ENCODE results near the gene RNFT2.
"Not testable (repeated sequence)": the region's sequence is repeated elsewhere in the genome, so short reads cannot be mapped to it uniquely, and the experiment has no call there.

The RNFT2 gene

GRCh38 chr12:116739381-116739887 is 1.3 kb downstream of the RNFT2 start:
- no peak for DNase-seq (ENCODE audit: extremely low read depth in 1 of 2, low read depth in 1 of 2)

- DNase-seq (ENCODE audit: extremely low read depth in 1 of 2, low read depth in 1 of 2), result not testable (repeated sequence)
Measured at GRCh38 chr12:116742787-116743186, 4.7 kb downstream of the RNFT2 start.

GRCh38 chr12:116744766-116745165 is 6.7 kb downstream of the RNFT2 start:
- no peak for DNase-seq (ENCODE audit: extremely low read depth in 1 of 2, low read depth in 1 of 2)

GRCh38 chr12:116745554-116745953 is 7.4 kb downstream of the RNFT2 start:
- no peak for DNase-seq (ENCODE audit: extremely low read depth in 1 of 2, low read depth in 1 of 2)

GRCh38 chr12:116749884-116750283 is 11.8 kb downstream of the RNFT2 start:
- no peak for DNase-seq (ENCODE audit: extremely low read depth in 1 of 2, low read depth in 1 of 2)

GRCh38 chr12:116750298-116750697 is 12.2 kb downstream of the RNFT2 start:
- no peak for DNase-seq (ENCODE audit: extremely low read depth in 1 of 2, low read depth in 1 of 2)

- not testable (repeated sequence) for DNase-seq (ENCODE audit: extremely low read depth in 1 of 2, low read depth in 1 of 2)
Measured at GRCh38 chr12:116754097-116754496, 16.0 kb downstream of the RNFT2 start.

GRCh38 chr12:116754783-116755182 is 16.7 kb downstream of the RNFT2 start:
- DNase-seq (ENCODE audit: extremely low read depth in 1 of 2, low read depth in 1 of 2), result not testable (repeated sequence)

- no peak for DNase-seq (ENCODE audit: extremely low read depth in 1 of 2, low read depth in 1 of 2)
Measured at GRCh38 chr12:116759783-116760621, 21.9 kb downstream of the RNFT2 start.

- no peak for DNase-seq (ENCODE audit: extremely low read depth in 1 of 2, low read depth in 1 of 2)
Measured at GRCh38 chr12:116760622-116761020, 22.5 kb downstream of the RNFT2 start.

GRCh38 chr12:116761499-116761898 is 23.4 kb downstream of the RNFT2 start:
- DNase-seq (ENCODE audit: extremely low read depth in 1 of 2, low read depth in 1 of 2), result no peak

- no peak for DNase-seq (ENCODE audit: extremely low read depth in 1 of 2, low read depth in 1 of 2)
Measured at GRCh38 chr12:116765271-116765670, 27.2 kb downstream of the RNFT2 start.

- no peak for DNase-seq (ENCODE audit: extremely low read depth in 1 of 2, low read depth in 1 of 2)
Measured at GRCh38 chr12:116766285-116766684, 28.2 kb downstream of the RNFT2 start.

- no peak for DNase-seq (ENCODE audit: extremely low read depth in 1 of 2, low read depth in 1 of 2)
Measured at GRCh38 chr12:116766746-116767145, 28.6 kb downstream of the RNFT2 start.

- no peak for DNase-seq (ENCODE audit: extremely low read depth in 1 of 2, low read depth in 1 of 2)
Measured at GRCh38 chr12:116771651-116772050, 33.5 kb downstream of the RNFT2 start.

- no peak for DNase-seq (ENCODE audit: extremely low read depth in 1 of 2, low read depth in 1 of 2)
Measured at GRCh38 chr12:116773276-116773731, 35.2 kb downstream of the RNFT2 start.

- DNase-seq (ENCODE audit: extremely low read depth in 1 of 2, low read depth in 1 of 2), result no peak
Measured at GRCh38 chr12:116774020-116774419, 35.9 kb downstream of the RNFT2 start.

- DNase-seq (ENCODE audit: extremely low read depth in 1 of 2, low read depth in 1 of 2), result no peak
Measured at GRCh38 chr12:116777245-116777644, 39.1 kb downstream of the RNFT2 start.

GRCh38 chr12:116779597-116779996 is 41.5 kb downstream of the RNFT2 start:
- no peak for DNase-seq (ENCODE audit: extremely low read depth in 1 of 2, low read depth in 1 of 2)

GRCh38 chr12:116780942-116781341 is 42.8 kb downstream of the RNFT2 start:
- no peak for DNase-seq (ENCODE audit: extremely low read depth in 1 of 2, low read depth in 1 of 2)

- no peak for DNase-seq (ENCODE audit: extremely low read depth in 1 of 2, low read depth in 1 of 2)
Measured at GRCh38 chr12:116783525-116784237, 45.6 kb downstream of the RNFT2 start.

- DNase-seq (ENCODE audit: extremely low read depth in 1 of 2, low read depth in 1 of 2), result no peak
Measured at GRCh38 chr12:116784238-116784612, 46.1 kb downstream of the RNFT2 start.

All from activated CD8-positive, alpha-beta memory T cell treated with anti-CD3 and anti-CD28 coated beads for 1 hour (primary cell).